GM18499 (cell line): ENCODE results near the gene UGT3A1.

ENCODE experiments used
- ATAC-seq: cut with Tn5 transposase; IDR thresholded peaks from one replicate; pipeline ENCODE4 v1.9.1; 2021; ENCODE audit warnings: moderate number of reproducible peaks; ENCODE audit not compliant: insufficient read depth, unreplicated experiment

UGT3A1 gene

GRCh38 chr5:35920890-35921289 lies 70.3 kb downstream of the UGT3A1 start:
- no peak for ATAC-seq

- no peak for ATAC-seq
Measured at GRCh38 chr5:35919191-35919590, 72.0 kb downstream of the UGT3A1 start.

DNA sequence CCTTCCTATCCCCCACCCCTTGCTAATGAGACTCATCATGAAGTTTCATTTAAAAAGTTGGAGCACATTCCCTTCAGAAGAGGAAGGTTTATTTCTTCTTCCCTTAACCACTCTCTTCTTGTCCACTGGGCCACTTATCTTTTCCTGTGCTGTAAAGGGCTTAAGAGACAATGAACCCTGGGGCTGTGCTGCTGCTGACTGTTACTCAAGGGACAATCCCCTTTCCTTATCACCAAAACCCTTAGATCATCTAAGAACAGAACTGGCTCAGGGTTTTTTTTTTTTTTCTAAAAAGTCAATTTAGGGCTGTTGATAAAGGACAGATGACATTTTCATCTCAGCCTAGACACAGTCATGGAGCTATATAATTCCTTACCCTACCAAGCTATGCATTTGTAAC lies 82.4 kb downstream of the UGT3A1 start:
- ATAC-seq: no peak

DNA sequence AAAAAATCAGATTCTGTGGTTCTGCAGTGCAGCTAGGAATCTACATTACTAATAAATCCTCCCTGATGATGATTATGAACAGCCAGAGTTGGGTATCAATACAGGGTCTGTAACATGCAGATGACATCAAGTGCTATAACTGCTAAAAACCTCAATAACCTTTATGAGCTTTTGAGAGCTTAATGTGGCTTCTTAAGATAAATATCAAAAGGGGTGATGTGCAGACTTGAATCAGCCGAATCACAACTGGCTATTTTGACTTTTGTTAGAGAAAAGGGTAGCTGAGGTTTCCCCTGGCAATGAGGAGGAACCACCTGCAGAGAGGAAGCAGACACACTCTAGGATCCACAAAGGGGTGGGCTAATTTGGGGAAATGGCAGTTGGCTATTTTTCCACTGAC lies 83.0 kb downstream of the UGT3A1 start:
- no peak for ATAC-seq

GRCh38 chr5:35904443-35905132 lies 86.6 kb downstream of the UGT3A1 start:
- ATAC-seq: peak; percentile 46

GRCh38 chr5:35903631-35904203 lies 87.5 kb downstream of the UGT3A1 start:
- no peak for ATAC-seq

GRCh38 chr5:35902046-35902672 lies 89.0 kb downstream of the UGT3A1 start:
- peak; percentile 53 for ATAC-seq
